HG02970 (cell line): Measurements from ENCODE around the gene RAB3B.
"Not testable (repeated sequence)": the region's sequence is repeated elsewhere in the genome, so short reads cannot be mapped to it uniquely, and the experiment has no call there.

Experiments
- ATAC-seq: cut with Tn5 transposase; IDR thresholded peaks from one replicate; pipeline ENCODE4 v1.9.1; 2021; ENCODE audit warnings: mild to moderate bottlenecking, moderate library complexity, moderate number of reproducible peaks; ENCODE audit not compliant: unreplicated experiment, low FRiP score

RAB3B gene

DNA sequence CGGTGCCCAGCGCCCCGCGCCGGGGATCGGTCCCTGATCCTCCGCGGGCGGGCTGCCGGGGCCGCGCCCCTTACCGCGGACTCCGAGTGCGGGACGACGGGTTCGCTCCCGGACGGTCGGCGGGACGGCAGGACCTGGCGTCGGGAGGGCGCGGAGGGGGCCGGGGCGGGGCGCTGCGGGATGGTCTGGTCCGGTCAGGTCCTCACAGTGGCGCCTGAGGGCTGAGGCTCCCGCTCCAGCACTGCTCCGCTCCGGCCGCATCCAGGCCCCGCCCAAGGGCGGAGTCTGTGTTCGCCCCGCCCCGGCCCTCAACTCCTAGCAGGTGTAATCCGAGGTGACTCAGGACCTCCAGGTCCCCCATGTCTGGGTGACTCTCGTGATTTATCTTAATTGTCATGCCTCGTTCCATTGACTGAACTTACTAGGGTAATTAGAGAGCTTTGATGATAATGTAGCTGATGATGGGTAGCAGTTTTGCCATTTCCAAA is at the start of gene RAB3B:
Gene RAB3B (minus strand): TSS at position 223 of the 488 bp plus-strand sequence. CDS start 13,583 bp downstream, outside the sequence.
- no peak for ATAC-seq

GRCh38 chr1:52037909-52038308 is 47.4 kb upstream of the RAB3B start:
- no peak for ATAC-seq

GRCh38 chr1:52037402-52037814 is 46.9 kb upstream of the RAB3B start:
- ATAC-seq: no peak

GRCh38 chr1:52034050-52034384 is 43.5 kb upstream of the RAB3B start:
- no peak for ATAC-seq

- ATAC-seq: peak; percentile 64
Measured at GRCh38 chr1:52033190-52034049, 42.9 kb upstream of the RAB3B start, which contains the start of gene KTI12. Gene KTI12, minus strand, starts transcription at chr1:52033810. Its CDS starts 49 bp downstream, at chr1:52033761.

DNA sequence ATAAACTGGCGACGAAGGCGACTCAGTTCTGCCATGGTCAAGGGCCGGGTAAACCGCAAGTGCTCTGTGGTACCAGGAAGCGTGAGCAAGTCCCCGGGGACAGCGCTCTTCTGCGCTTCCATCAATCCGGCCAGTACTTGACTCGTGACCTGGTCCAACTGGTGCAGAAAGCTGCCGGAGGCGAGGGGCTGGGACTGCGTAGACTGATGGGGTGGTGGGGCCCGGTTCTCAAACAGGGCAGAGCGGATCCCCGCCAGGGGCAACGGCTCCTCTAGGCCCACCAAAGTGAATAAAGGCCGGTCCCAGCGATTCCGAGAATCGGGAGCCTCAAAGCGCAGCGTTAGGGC is 42.3 kb upstream of the RAB3B start:
- no peak for ATAC-seq

DNA sequence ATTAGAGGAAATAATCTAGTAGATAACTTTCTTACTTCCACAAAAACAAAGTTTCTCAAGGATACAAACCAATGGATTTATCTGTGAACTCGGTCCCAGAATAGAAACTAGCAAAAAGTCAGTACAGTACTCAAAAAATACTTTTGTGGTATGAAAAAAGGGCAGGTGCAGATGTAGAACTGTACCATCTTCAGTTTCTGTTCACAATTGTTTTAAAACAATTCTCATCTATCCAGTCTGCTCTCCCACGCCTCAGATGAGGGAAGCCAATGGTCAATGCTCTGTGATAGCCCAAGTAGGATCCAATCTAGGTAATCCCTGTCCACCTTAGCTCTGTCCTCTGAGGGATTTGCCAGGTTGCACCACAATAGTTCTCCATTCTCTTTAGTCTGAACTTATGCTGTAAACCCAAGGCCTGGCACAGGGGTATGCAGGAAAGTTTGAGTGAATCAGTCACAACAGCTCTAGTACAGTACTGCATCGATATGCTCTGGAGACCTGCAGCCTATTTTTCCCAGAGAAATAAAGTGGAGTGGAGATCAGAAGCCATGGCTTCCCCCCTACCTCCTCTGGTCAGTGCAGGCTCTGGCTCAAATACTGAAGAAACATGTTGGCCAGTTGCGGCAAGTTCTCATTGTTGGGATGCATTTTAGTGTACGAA is 41.8 kb upstream of the RAB3B start:
- ATAC-seq: no peak

GRCh38 chr1:52028839-52029238 is 38.3 kb upstream of the RAB3B start:
- ATAC-seq: not testable (repeated sequence)

GRCh38 chr1:52028328-52028727 is 37.8 kb upstream of the RAB3B start:
- ATAC-seq: no peak

- ATAC-seq: no peak
Measured at GRCh38 chr1:52026278-52026677, 35.8 kb upstream of the RAB3B start.

DNA sequence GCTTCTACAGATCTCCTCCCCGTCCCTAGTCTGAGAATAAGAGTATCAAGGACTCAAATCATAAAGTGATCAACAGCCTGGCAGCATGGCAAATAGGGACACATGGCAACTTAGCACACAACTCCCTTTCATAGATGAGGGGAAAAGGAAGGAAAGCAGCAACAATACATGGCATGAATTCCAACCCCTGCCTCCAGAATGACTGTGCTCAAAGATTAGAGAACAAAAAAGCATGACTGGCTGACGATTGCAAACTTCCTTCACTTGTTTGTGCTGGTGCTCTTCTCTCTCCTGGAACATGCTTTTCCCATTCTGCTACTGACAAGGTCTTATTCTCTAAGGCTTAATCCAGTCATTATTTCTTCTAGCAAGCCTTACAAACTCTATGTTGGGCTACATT is 31.6 kb upstream of the RAB3B start:
- no peak for ATAC-seq

DNA sequence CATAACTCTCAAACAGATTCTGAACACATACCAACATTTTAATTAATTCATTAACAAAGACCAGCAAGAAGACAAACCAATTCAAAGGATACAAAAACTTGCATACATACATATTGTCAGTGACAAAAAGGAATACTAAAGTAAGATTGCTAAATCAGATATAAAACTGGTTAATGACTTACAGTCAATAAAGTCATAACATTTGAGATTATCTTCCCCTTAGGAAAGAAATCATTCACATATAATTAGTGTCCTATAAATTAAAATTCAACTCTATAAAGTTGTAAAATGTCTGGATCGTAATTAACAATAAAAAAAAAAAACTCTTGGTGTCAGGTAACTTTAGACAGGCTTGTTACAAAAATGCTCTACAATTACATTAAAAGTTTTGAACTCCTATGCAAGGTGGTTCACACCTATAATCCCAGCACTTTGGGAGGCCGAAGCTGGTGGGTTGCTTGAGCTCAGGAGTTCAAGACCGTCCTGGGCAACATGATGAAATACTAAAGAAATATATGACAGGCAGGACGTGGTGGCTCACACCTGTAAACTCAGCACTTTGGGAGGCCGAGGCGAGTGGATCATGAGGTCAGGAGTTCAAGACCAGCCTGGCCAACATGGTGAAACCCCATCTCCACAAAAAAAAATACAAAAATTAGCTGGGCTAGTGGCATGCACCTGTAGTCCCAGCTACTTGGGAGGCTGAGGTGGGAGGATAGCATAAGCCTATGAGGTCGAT is 17.7 kb upstream of the RAB3B start:
- no peak for ATAC-seq

GRCh38 chr1:52007215-52008002 is 16.9 kb upstream of the RAB3B start:
- no peak for ATAC-seq

- ATAC-seq: not testable (repeated sequence)
Measured at GRCh38 chr1:52006081-52006553, 15.6 kb upstream of the RAB3B start.

DNA sequence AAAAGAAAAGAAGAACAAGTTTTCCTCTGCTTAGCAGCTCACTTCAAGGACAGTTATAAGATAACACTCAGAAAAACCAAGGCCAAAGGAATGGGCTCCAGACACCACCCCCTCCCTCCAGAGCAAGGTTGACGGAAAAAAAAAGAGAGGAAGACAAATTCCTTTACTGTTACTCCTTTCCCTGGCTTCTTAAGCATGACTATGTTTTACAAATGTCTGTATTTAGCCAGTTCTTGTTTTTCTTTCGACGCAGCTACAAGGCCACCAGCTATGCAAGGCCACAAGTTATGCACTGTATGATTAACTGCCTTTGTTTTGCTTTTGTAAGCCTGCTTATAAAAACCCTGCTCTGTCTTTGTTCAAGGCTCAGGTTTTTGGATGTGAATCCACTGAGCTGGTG is 15.0 kb upstream of the RAB3B start:
- ATAC-seq: not testable (repeated sequence)

DNA sequence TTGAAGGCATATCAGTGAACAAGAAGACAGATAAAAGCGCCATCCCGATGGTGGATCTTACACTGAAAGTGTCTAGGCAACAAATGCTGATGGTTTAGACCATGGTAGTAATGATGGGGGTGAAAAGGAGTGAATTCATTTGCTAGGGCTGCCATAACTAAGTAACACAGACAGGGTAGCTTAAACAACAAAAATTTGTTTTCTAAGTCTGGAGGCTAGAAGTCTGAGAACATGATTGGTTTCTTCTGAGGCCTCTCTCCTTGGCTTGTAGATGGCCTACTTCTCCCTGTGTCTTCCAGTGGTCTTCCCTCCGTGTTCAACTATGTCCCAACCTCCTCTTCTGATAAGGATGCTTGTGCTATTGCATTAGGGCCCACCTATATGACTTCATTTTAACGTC is 13.4 kb upstream of the RAB3B start:
- ATAC-seq: no peak

- no peak for ATAC-seq
Measured at GRCh38 chr1:52002038-52002917, 11.8 kb upstream of the RAB3B start.

DNA sequence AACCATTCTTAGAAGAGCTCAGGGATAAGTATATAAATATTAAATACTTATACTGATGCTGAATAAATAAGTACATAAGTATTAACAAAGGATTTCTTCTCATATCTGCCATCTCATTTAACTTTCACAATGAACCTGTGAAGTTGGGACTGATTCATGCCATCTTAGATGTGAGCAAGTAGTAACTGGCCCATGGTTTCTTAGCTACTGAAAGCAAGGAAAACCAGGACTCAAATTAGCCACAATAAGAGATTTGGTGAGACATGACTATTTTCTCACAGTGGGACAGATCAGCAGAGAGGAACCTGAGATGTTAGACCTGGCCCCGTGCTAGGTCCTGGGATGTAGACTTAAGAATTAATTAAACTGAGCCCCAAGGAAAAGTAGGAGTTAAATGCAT is 8.2 kb upstream of the RAB3B start:
- ATAC-seq: no peak

DNA sequence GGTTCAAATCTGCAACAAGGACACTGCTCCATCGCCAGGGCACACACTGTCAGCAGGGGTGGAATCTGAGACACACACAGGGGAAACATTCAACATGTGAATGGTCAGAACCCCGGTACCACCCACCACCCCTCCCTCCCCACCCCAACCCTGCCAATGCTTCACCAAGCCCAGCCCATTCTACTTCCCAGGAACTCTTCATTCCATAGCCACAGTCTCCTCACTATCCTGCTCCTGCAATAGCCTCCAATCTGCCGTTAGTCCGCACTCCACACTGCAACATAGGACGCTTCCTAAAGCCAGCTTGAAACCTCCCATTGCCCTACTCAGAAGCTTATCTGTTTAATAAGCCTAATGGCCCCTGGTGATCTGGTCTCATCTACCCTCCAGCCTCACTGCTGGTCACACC is 7.5 kb upstream of the RAB3B start:
- no peak for ATAC-seq
